ENCODE measurements around the gene KDM7A. TPM values are rescaled to one million over a fixed set of nuclear protein-coding genes. Genes with fewer than 3 reads are reported as not detected.
A peak's percentile ranks its signal among the peaks of the same experiment; 100 is the strongest.
"Not testable (repeated sequence)": the region's sequence is repeated elsewhere in the genome, so short reads cannot be mapped to it uniquely, and the experiment has no call there.

Gene KDM7A
- total RNA-seq, 1 experiment from 2014 or later, result 11.7 TPM

- POLR2A ChIA-PET (ENCODE audit: low non-redundant PET), result no interaction called here
- intact Hi-C loops (cut with micrococcal nuclease; ENCODE audit: unreplicated experiment), result no loop called here
- no TSS peak for BruUV-seq (replicated peaks)
- H3K27ac ChIP-seq (ENCODE audit: low read depth, low read length, poor library complexity, severe bottlenecking), result no peak overlapping the region
- no peak for DNase-seq (ENCODE audit: low spot score)
- H3K36me3 ChIP-seq (ENCODE audit: insufficient read depth, low read length, poor library complexity, severe bottlenecking), result no peaks in the 10 kb centered on the region
- no peaks in the 10 kb centered on the region for H3K9me3 ChIP-seq (ENCODE audit: low read depth, low read length, poor library complexity, severe bottlenecking)
- CTCF ChIA-PET, result interaction anchor here (0.5 kb wide), 1 partner anchor 9 kb away, joined by 4 read pairs; no protein-coding TSS in a partner anchor
- TF ChIP-seq CTCF (conservative IDR thresholded peaks at IDR 0.05; ENCODE audit: low read depth, low read length), result no peak
- TF ChIP-seq EZH2 (IDR thresholded peaks at IDR 0.05; ENCODE audit: borderline replicate concordance, low read depth, low read length, poor library complexity, severe bottlenecking), result no peak
- no peaks in the 10 kb centered on the region for H3K27me3 ChIP-seq (replicated peaks; ENCODE audit: insufficient read depth, low read depth, low read length, poor library complexity)
- no peak overlapping the region for H3K4me3 ChIP-seq (ENCODE audit: low read depth, low read length, poor library complexity, severe bottlenecking)
- H3K4me1 ChIP-seq (ENCODE audit: insufficient read depth, low read length, poor library complexity, severe bottlenecking), result peaks cover 9% of the 10 kb centered on the region
Observed at GRCh38 chr7:140168816-140169215, 8.0 kb downstream of the KDM7A start.

- Histone ChIP-seq H3K4me1 (ENCODE audit: insufficient read depth, low read length, poor library complexity, severe bottlenecking) (peaks cover 9% of the 10 kb centered on the region), H3K9me3 (ENCODE audit: low read depth, low read length, poor library complexity, severe bottlenecking) (no peaks in the 10 kb centered on the region), H3K27ac (ENCODE audit: low read depth, low read length, poor library complexity, severe bottlenecking) (peak overlapping the region; percentile 14), H3K27me3 (replicated peaks; ENCODE audit: insufficient read depth, low read depth, low read length, poor library complexity) (no peaks in the 10 kb centered on the region), H3K4me3 (ENCODE audit: low read depth, low read length, poor library complexity, severe bottlenecking) (no peak overlapping the region), H3K36me3 (ENCODE audit: insufficient read depth, low read length, poor library complexity, severe bottlenecking) (no peaks in the 10 kb centered on the region)
- ChIA-PET POLR2A (ENCODE audit: low non-redundant PET) (no interaction called here), CTCF (no interaction called here)
- TF ChIP-seq EZH2 (IDR thresholded peaks at IDR 0.05; ENCODE audit: borderline replicate concordance, low read depth, low read length, poor library complexity, severe bottlenecking) (no peak), CTCF (conservative IDR thresholded peaks at IDR 0.05; ENCODE audit: low read depth, low read length) (no peak)
- peak; percentile 9 for DNase-seq (ENCODE audit: low spot score)
- BruUV-seq (replicated peaks), result no TSS peak
- intact Hi-C loops (cut with micrococcal nuclease; ENCODE audit: unreplicated experiment), result no loop called here
Observed at GRCh38 chr7:140165422-140165821, 11.4 kb downstream of the KDM7A start.

GRCh38 chr7:140162081-140162480 is 14.7 kb downstream of the KDM7A start:
- H3K27me3 ChIP-seq (replicated peaks; ENCODE audit: insufficient read depth, low read depth, low read length, poor library complexity); H3K4me1 ChIP-seq (ENCODE audit: insufficient read depth, low read length, poor library complexity, severe bottlenecking); intact Hi-C loops (cut with micrococcal nuclease; ENCODE audit: unreplicated experiment); DNase-seq (ENCODE audit: low spot score); POLR2A ChIA-PET (ENCODE audit: low non-redundant PET); CTCF ChIA-PET; H3K9me3 ChIP-seq (ENCODE audit: low read depth, low read length, poor library complexity, severe bottlenecking); BruUV-seq (replicated peaks); H3K27ac ChIP-seq (ENCODE audit: low read depth, low read length, poor library complexity, severe bottlenecking); H3K4me3 ChIP-seq (ENCODE audit: low read depth, low read length, poor library complexity, severe bottlenecking); H3K36me3 ChIP-seq (ENCODE audit: insufficient read depth, low read length, poor library complexity, severe bottlenecking): not testable (repeated sequence)

GRCh38 chr7:140161047-140161446 is 15.7 kb downstream of the KDM7A start:
- H3K4me3 ChIP-seq (ENCODE audit: low read depth, low read length, poor library complexity, severe bottlenecking), result no peak overlapping the region
- POLR2A ChIA-PET (ENCODE audit: low non-redundant PET), result no interaction called here
- no peak overlapping the region for H3K27ac ChIP-seq (ENCODE audit: low read depth, low read length, poor library complexity, severe bottlenecking)
- DNase-seq (ENCODE audit: low spot score), result no peak
- H3K4me1 ChIP-seq (ENCODE audit: insufficient read depth, low read length, poor library complexity, severe bottlenecking), result peaks cover 6% of the 10 kb centered on the region
- intact Hi-C loops (cut with micrococcal nuclease; ENCODE audit: unreplicated experiment), result no loop called here
- CTCF ChIA-PET, result no interaction called here
- no peaks in the 10 kb centered on the region for H3K27me3 ChIP-seq (replicated peaks; ENCODE audit: insufficient read depth, low read depth, low read length, poor library complexity)
- no TSS peak for BruUV-seq (replicated peaks)
- no peaks in the 10 kb centered on the region for H3K36me3 ChIP-seq (ENCODE audit: insufficient read depth, low read length, poor library complexity, severe bottlenecking)
- no peaks in the 10 kb centered on the region for H3K9me3 ChIP-seq (ENCODE audit: low read depth, low read length, poor library complexity, severe bottlenecking)
- TF ChIP-seq EZH2 (IDR thresholded peaks at IDR 0.05; ENCODE audit: borderline replicate concordance, low read depth, low read length, poor library complexity, severe bottlenecking) (no peak), CTCF (conservative IDR thresholded peaks at IDR 0.05; ENCODE audit: low read depth, low read length) (no peak)
